ENCODE data around the gene FOXO6.

FOXO6 gene

DNA sequence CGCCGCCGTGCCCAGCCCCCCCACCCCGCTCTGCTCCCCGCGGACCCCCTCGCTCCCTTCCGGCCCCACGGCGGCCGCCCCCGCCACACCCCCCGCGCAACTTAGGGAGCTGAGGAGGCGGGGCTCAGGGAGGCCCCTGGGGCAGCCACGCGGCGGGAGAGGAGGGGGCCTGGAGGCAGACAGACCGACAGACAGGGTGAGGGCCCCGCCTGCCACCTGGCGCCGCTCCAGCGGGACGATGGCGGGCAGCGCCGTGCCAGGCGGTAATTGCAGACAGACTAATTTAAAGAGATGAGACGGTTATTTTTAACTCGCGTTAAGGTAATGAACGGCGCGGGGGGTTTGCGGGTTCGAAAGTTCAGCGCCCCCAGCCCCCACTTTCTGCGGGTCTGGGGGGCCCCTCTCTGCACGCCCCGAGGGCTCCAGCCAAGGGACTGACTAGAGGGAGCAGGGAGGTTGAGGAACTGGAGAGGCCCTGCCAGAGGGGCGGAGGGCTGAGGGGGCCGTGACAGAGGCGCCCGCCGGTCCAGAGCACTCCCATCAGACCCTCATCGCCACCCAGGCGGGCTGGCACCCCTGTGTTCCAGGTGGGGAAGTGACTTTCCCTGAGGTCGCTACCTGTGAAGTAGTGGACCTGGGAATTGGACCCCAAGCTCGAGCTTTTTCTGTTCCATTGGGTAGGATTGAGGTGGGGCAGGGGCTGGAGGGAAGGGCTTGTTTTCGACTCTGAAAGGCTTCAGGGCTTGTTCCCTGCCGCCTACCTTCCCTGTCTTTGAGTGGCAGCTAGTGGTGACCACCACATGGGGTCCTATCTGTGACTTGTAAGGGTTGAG, 5.4 kb downstream of the FOXO6 start:
- peak in 1 of 3 experiments; percentile 29 for DNase-seq (ENCODE audit: low read depth in 3 of 3)

DNA sequence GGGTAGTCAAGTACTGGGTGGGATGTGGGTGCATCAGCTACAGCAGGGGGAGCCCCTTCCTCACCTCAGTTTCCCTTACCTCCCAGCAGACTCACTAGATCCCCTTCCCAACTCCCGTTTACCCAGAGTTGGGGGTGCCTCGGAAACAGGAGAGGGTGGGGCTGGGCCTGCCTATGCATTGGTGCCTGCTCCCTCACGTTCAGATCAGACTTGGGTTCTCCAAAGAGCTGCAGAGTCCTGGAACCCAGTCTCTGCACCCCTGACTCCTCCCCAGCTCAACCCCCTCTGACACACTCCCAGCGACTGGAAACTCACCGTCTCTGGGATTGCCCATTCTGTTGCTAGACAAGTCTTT, 6.0 kb downstream of the FOXO6 start:
- no peak for DNase-seq (ENCODE audit: low read depth in 3 of 3)

DNA sequence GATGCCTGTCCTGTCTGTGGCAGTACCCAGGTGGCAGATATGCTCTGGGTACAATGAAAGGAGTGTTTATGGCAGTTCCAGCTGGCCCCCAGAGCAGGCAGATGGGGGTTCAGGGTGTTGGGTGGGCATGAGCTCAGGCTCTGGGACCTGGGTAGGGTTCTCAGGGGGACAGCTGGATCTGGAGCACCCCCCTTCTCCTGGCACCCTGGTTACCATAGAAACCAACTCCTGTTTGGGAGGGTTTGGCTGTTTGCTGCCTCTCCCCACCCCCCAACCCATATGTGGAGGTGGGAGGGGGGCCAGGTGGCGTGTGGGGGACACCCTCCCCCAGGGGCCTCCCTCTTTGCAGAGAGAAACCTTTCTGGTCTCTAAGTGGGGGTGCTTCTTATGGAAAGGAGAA, 7.1 kb downstream of the FOXO6 start:
- DNase-seq (ENCODE audit: low read depth in 3 of 3): no peak

- no peak for DNase-seq (ENCODE audit: low read depth in 3 of 3)
Observed at GRCh38 chr1:41368801-41369200, 7.6 kb downstream of the FOXO6 start.

DNA sequence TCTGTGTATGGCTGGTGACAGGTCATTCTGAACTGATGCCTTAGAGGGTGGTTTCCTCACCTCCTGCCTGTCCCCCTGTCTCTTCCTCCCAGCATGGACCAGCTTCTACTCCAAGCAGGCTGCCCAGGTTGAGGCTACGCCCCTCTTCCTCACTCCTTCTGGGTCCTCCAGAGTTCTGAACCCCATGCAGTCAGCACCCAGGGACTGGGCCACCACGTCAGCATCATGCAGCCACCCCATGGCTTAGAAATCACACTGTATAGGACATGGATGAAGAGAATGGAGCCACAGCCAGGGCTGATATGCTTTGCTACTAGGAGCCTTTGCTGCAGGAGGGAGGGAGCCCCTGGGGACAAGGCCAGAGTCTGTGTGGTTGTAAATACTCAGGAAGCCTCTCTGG, 8.3 kb downstream of the FOXO6 start:
- no peak for DNase-seq (ENCODE audit: low read depth in 3 of 3)

DNA sequence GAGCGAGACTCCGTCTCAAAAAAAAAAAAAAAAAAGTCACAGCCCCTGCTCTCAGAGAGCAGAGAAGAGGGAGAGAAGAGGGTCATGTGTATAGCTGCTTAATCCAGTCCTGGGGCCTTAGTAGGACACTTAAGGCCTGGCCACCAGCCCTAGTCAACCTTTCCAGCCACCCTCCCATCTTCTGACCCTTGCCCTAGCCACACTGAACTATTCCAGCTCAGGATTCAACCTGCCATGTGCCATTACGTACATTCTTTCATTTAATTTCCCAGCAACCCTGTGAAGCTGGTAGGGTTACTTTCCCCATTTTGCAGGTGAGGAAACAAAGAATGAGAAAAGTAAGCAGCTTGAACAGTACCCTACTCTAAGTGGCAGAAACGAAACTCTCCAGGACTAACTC, 9.0 kb downstream of the FOXO6 start:
- no peak for DNase-seq (ENCODE audit: low read depth in 3 of 3)

DNA sequence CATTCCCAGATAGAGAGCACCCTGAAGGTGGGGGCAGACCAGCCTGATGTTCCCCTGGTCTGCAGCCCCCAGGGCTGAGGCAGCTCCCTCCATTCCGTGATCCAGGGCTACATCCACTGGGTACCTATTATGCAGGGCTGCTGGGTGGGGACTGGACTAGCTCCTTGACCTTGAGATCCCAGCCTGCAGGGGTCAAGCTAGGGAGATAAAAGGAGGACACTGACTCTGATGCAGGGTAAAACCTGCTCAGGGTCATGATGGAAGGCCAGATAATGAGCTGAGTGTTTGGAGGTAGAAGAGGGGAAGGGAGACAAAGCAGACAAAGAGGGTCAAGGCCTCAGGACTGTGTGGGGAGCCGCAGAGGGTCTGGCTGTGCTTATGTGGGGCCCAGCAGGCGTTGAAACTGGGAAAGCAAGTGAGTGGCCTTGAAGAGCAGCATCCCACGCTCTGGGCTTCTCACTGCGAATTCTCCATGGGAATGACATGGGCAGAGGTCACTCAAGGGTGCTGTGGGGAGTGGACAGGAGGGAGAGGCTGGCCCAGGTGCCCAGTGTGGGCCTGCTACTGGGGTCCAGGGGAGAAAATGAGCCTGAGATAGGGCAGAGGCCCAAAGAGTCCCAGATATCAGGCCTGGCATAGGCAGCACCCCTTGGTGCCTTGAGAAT, 9.7 kb downstream of the FOXO6 start:
- DNase-seq (ENCODE audit: low read depth in 3 of 3): no peak

DNA sequence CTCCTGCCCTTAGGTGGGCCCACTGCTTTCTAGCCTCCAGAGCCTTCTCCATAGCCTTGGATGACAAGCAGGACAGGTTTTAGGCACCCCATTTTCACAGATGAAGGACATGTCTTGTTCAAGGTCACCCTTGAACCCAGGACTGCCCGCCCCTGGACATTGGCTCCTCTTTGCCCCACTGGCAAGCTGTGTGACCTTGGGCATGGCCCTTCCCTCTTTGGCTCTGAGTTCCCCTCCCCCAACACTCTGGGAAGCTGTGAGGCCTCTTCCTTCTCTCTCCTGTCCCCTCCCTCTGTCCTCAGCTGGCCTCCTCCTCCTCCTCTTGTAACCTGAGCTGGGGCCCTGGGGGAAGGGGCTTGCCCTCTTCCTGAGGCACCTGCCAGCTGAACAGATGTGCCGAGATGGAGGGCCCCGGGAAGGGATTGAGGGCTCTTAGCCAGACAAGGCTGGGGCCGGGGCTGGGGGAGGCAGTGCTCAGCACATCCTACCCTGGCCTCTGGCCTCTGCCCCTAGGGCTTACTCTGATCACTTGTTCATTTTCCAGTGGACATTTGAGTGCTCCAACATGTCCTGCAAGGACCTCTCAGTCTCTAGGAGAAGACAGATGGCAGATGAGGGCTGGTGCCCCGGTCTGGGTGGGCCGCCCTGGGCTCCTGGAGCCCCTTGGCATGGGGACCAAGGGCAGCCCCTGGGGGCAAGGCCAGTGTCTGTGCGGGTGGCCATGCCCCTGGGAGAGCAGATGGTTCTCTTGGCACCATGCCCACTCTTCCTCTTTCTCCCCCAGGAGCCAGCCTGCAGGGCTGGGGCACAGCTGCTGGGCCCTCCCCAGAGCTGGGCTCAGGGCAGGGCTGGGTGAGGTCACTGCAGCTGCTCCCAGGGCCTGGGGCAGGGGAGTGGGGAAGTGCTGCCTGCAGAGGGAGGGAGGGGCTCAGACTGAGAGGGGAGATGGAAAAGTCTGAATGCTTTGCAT, 10.7 kb downstream of the FOXO6 start:
- no peak for DNase-seq (ENCODE audit: low read depth in 3 of 3)

DNA sequence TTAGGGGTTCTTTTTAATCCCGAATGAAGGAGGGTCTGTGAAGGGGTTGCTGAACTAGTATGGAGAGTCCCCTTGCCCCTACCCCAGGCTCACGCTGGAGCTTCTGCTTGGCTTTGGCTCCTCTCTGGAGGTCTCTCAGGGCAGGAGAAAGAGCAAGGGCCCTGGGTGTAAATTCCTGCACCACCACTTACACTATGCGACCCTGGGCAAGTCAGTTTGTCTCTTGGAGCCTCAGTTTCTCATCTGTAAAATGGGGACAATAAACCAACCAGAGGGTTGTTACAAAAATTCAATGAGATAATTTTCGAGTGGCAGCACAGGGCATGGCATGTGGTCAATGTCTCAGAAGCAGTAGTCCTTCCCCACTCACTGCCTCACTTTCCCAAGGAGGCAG, 11.4 kb downstream of the FOXO6 start:
- DNase-seq (ENCODE audit: low read depth in 3 of 3): no peak

DNA sequence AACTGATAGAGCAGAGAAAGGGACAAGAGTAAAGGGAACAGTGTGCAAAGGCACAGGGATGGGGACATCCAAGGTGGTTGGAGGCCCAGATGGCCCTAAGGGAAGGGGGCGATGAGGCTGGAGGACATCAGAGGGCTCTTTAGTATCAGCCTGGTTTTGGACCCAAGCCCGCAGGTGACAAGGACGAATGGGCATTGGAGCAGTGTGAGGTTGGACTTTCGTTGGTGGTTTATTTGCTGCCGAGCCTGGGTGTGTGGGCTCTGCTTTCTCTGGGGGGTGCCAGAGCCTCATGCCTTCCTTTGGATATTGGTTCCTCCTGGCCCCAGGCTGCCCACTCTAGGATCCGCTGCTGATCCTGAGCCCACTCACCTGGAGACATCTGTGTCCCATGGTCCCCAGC, 12.1 kb downstream of the FOXO6 start:
- no peak for DNase-seq (ENCODE audit: low read depth in 3 of 3)

DNA sequence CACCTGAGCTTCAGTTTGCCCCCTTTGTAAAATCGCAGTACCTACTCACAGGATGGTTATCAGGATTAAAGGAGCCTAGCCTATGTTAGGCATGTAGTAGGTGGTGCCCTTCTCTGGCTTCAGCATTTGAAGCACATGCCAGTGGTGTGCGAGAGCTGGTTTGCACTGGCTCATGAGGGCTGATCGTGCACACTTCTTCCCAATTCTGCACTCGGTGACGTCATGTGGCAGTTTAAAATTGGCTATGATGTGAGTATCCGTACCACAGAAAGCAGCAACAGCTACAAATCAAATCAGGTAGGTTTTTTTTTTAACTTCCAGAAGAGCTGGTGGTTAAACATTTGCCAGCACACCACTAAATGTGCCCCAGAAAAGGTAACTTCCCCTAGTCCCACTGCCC, 13.5 kb downstream of the FOXO6 start:
- no peak for DNase-seq (ENCODE audit: low read depth in 3 of 3)

GRCh38 chr1:41377397-41377796, 16.2 kb downstream of the FOXO6 start:
- no peak for DNase-seq (ENCODE audit: low read depth in 3 of 3)

DNA sequence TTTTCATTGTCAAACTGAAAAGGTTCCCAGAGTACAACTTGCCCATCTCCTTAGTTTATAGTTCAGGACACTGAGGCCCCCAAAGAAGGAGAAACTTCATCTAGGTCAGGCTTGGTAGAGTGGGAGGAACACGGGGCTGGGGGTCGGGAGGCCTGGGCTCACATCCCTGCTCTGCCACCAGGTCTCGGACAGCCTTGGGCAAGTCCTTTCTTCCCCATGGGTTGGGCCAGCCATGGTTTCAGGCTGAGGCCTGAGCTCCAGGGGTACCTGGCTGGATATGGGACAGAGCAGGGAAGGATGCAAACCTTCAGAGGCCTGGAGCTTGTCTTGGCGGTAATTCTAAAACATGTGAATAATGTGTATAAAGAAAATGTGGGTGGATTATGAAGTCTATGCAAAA, 17.0 kb downstream of the FOXO6 start:
- DNase-seq (ENCODE audit: low read depth in 3 of 3): no peak

DNA sequence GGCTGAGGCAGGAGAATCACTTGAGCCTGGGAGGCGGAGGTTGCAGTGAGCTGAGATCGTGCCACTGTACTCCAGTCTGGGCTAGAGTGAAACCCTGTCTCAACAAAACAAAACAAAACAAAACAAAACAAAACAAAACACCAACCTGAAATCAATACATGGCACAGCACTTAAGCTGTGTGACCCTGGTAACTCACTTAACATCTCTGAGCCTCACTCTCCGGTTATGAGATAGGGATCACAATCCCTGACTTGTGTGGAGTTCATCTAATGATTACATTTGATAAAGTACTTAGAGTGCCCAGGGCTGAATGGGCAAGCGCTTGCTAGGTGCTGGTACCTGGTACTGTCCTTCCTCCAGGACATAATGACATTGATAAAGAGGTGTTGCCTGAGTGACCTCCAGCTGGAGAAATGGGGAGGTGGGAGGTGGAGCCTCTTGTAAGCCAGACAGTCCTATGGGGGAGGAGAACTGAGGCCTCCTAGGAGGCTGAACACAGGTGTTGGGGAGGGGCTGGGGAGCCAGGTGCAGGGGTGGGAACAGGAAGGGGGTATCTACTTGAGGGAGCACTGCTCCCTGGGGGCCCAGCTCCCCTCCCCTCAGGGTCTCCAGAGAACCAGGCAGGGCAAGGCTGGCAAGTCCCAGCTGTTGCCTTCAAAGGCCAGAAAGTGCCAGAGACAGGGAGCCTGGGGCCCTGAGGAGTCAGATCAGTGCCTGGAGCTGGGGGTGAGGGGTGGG, 17.9 kb downstream of the FOXO6 start:
- no peak for DNase-seq (ENCODE audit: low read depth in 3 of 3)

DNA sequence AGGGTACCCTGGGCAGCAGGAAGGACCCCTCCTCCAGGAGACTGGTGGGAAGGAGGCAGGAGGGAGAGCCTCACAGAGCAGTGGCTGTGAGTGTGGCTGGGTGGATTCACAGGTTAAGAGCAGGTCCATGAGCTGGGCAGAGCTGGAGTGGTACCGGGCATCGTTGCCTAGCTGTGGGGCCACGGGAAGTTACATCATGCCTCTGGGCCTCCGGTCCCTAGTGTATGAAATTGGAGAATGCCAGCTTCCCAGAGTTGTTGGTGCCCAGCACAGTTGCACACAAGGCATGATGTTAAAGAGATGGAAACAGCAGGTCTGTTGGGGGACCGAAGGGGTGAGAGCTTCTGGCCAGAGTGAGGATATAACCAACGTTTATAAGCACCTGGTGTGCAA, 18.5 kb downstream of the FOXO6 start:
- no peak for DNase-seq (ENCODE audit: low read depth in 3 of 3)

- DNase-seq (ENCODE audit: low read depth in 3 of 3): no peak
Observed at GRCh38 chr1:41380195-41380594, 19.0 kb downstream of the FOXO6 start.

DNA sequence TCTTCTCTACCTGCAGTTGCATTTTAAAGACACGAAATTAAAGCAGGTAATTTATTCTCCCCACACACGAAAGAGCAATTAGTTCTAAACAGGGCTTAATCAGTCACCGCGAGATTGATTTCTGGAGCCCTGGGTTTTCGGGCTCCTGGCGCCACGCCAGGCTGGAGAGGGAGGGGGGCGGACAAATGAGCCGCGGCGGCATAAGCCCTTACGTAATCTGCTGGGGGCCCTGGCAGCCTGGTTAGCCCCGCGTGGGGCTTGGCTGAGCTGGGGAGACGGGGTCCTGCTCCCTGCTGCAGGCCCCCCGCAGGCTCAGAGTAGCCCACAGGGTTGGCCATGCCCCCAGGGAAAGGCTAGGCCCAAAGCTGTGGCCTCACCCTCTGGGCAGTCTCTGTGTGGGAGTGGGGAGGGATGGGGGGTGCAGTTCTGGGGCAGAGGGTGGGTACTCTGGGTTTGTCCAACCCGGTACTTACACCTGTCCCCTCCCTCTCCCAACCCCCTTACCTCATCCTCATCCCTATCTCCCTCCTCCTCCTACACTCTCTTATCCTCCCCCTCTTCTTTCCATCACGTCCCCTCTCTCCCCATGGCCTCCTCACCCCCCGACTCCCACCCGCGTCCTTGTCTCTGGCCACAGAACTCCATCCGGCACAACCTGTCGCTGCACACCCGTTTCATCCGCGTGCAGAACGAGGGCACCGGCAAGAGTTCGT, 19.9 kb downstream of the FOXO6 start:
- no peak for DNase-seq (ENCODE audit: low read depth in 3 of 3)

DNA sequence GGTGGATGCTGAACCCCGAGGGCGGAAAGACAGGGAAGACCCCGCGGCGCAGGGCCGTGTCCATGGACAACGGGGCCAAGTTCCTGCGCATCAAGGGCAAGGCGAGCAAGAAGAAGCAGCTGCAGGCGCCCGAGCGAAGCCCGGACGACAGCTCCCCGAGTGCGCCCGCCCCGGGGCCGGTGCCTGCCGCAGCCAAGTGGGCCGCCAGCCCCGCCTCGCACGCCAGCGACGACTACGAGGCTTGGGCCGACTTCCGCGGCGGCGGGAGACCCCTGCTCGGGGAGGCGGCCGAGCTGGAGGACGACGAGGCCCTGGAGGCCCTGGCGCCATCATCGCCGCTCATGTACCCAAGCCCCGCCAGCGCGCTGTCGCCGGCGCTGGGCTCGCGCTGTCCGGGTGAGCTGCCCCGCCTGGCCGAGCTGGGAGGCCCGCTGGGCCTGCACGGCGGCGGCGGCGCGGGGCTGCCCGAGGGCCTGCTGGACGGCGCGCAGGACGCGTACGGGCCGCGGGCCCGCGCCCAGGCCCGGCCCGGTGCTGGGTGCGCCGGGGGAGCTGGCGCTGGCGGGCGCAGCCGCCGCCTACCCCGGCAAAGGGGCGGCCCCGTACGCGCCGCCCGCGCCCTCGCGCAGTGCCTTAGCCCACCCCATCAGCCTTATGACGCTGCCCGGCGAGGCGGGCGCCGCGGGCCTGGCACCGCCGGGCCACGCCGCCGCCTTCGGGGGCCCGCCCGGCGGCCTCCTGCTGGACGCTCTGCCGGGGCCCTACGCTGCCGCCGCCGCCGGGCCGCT, 20.7 kb downstream of the FOXO6 start:
- DNase-seq (ENCODE audit: low read depth in 3 of 3): peak in 1 of 3 experiments; percentile 29

DNA sequence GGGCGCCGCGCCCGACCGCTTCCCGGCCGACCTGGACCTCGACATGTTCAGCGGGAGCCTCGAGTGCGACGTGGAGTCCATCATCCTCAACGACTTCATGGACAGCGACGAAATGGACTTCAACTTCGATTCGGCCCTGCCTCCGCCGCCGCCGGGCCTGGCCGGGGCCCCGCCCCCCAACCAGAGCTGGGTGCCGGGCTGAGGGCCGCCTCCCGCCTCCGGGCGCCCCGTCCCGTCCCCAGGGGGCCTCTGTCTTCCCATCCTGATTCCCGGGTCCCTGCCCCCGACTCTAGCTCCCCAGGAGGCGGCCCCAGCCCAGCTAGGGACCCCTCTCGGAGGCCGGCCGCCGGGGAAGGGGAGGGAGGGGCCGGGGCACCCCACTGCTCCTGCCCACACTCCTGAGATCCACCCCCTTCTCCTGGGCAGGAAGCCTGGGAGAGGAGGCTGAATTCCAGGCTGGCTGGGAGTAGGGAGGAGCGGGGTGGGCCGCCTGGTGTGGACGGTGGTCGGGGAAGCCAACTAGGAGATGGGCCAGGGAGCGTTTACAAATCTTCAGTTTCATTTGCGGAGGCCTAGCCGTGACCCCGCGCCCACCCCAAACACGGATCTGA, 21.4 kb downstream of the FOXO6 start:
- no peak for DNase-seq (ENCODE audit: low read depth in 3 of 3)
